Bone marrow (tissue), 2 donors: Measurements from ENCODE around the gene PAFAH1B1.
"Not testable (repeated sequence)": the region's sequence is repeated elsewhere in the genome, so short reads cannot be mapped to it uniquely, and the experiment has no call there.

Source experiments
- DNase-seq, 2 donors: peaks; one replicate each; lab custom pipeline; 2025; lab: John Stamatoyannopoulos, UW

Gene PAFAH1B1

GRCh38 chr17:2592971-2593820 is at the start of gene PAFAH1B1:
TSS of gene PAFAH1B1 (plus strand) at chr17:2593654. CDS start at chr17:2638289, 44,635 bp downstream.
- DNase-seq: peak; percentile 64 to 97

- DNase-seq: no peak
Measured at GRCh38 chr17:2545393-2545792, 48.1 kb upstream of the PAFAH1B1 start.

- no peak for DNase-seq
Measured at GRCh38 chr17:2547176-2547575, 46.3 kb upstream of the PAFAH1B1 start.

- not testable (repeated sequence) for DNase-seq
Measured at GRCh38 chr17:2548026-2548425, 45.4 kb upstream of the PAFAH1B1 start.

- no peak for DNase-seq
Measured at GRCh38 chr17:2549392-2550211, 43.9 kb upstream of the PAFAH1B1 start.

GRCh38 chr17:2551493-2551892 is 42.0 kb upstream of the PAFAH1B1 start:
- DNase-seq: no peak

- no peak for DNase-seq
Measured at GRCh38 chr17:2551928-2552327, 41.5 kb upstream of the PAFAH1B1 start.

GRCh38 chr17:2560658-2561057 is 32.8 kb upstream of the PAFAH1B1 start:
- DNase-seq: no peak

GRCh38 chr17:2562162-2562858 is 31.1 kb upstream of the PAFAH1B1 start:
- DNase-seq: no peak

GRCh38 chr17:2563061-2563460 is 30.4 kb upstream of the PAFAH1B1 start:
- no peak for DNase-seq

- no peak for DNase-seq
Measured at GRCh38 chr17:2563543-2563942, 29.9 kb upstream of the PAFAH1B1 start.

- DNase-seq: no peak
Measured at GRCh38 chr17:2564877-2565276, 28.6 kb upstream of the PAFAH1B1 start.

- no peak for DNase-seq
Measured at GRCh38 chr17:2566056-2566455, 27.4 kb upstream of the PAFAH1B1 start.

GRCh38 chr17:2571523-2572303 is 21.7 kb upstream of the PAFAH1B1 start:
- DNase-seq: no peak

- not testable (repeated sequence) for DNase-seq
Measured at GRCh38 chr17:2572304-2572609, 21.2 kb upstream of the PAFAH1B1 start.

- no peak for DNase-seq
Measured at GRCh38 chr17:2580151-2580550, 13.3 kb upstream of the PAFAH1B1 start.

GRCh38 chr17:2580661-2581060 is 12.8 kb upstream of the PAFAH1B1 start:
- DNase-seq: no peak

GRCh38 chr17:2582493-2582892 is 11.0 kb upstream of the PAFAH1B1 start:
- no peak for DNase-seq

GRCh38 chr17:2591040-2591640 is 2.3 kb upstream of the PAFAH1B1 start:
- DNase-seq: no peak

GRCh38 chr17:2593821-2594721 is 617 bp downstream of the PAFAH1B1 start:
- DNase-seq: peak; percentile 59 to 97
